ENCODE results near the gene ADAT3.
"Not testable (repeated sequence)": the region's sequence is repeated elsewhere in the genome, so short reads cannot be mapped to it uniquely, and the experiment has no call there.

ADAT3 gene

DNA sequence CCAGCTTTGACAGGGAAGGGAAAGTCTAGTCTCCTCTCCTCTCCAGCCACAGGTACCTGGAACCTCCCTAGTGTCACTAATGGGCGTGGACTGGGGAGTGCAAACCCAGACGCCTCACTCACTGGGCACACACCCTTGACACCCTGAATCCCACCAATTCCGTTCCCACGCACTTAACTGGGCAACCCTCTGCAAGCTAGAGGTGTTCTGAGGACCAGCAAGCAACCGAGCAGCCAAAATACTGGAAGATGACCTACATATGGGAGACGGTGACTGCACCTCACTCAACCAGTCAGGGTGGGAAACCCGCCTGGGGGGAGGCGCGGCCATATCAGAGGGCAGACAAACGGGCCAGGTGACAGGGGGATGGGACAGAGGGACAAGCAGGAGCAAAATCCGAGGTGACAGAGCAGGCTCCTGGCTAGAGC, 20.9 kb upstream of the ADAT3 start:
- no peak for DNase-seq

DNA sequence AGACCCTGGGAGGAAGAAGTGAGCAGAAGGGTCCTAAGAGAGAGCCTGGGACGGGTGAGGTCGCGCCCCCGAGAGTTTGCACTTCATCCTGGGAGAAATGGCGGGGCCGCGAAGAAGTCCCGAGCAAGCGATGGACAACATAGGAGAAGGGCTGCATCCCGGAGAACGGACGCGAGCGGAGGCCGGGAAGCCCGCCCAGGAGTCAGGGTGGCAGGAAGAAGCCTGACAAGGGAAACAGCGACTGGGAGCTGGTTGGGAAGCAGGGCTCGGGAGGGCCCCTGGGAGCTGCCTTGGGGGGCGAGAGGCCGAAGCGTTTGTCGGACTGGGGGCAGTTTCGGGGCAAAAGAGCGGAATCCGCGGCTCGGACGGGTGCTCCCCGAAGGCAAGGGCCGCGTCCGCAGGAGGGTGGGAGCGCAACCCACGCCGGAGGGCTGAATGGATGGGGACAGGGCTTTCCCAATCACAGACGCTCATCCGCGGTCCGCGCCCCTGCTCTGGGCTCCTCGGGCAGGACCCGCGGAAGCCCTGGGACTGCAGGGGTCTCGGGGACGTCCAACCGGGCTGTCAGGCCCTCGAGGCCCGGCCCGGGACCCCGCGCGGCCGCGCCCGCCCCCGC, 20.4 kb upstream of the ADAT3 start:
- DNase-seq, result no peak

DNA sequence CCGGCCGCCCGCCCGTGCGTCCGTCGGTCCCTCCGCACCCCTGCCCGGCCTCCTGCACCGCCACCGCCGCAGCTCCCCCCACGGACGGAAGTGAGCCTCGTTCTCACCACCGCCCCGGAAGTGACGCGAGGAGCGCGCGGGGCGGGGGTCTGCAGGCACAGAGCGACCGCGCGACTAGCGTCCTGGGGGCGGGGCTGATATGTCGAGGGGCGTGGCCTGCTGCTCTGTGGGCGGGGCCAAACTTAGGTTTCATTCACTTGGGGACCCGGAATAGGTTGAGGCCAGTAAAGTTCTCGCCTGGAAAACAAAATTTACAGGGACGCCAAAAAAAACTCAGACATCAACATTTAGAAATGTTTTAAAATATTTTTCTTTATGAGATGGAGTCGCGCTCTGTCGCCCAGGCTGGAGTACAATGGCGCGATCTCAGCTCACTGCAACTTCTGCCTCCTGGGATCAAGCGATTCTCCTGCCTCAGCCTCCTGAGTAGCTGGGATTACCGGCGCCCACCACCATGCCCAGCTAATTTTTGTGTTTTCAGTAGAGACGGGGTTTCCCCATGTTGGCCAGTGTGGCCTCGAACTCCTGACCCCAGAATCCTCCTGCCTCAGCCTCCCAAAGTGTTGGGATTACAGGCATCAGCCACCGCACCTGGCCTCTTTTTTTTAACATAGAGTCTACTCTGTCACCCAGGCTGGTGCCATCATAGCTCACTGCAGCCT, 19.6 kb upstream of the ADAT3 start, which contains the start of gene ABHD17A:
TSS of gene ABHD17A (minus strand) at position 99 of the 722 bp plus-strand sequence. CDS start 3,930 bp downstream, outside the sequence.
- DNase-seq, result peak; percentile 83 to 91

DNA sequence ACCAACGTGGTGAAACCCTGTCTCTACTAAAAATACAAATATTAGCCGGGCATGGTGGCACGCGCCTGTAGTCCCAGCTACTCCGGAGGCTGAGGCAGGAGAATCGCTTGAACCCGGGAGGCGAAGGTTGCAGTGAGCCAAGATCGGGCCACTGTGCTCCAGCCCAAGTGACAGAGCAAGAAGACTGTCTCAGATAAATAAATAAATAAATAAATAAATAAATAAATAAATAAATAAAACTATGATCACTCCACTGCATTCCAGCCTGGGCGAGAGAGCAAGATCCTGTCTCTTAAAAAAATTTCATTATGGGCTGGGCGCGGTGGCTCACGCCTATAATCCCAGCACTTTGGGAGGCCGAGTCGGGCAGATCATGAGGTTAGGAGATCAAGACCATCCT, 18.8 kb upstream of the ADAT3 start:
- DNase-seq, result not testable (repeated sequence)

DNA sequence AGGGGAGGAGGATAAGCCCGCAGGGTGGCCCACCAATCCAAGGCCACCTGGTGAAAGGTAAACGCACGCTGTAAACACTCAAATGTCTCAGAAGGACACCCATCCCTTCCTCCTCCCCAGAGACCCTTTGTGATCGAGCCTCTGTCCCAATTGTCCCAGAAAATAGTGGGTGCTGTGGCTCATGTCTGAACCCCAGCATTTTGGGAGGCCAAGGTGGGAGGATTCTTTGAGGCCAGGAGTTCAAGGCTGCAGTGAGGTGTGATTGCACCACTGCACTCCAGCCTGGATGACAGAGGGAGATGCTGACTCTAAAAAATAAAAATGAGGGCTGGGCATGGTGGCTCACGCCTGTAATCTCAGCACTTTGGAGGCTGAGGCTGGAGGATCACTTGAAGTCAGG, 16.8 kb upstream of the ADAT3 start:
- DNase-seq, result no peak

DNA sequence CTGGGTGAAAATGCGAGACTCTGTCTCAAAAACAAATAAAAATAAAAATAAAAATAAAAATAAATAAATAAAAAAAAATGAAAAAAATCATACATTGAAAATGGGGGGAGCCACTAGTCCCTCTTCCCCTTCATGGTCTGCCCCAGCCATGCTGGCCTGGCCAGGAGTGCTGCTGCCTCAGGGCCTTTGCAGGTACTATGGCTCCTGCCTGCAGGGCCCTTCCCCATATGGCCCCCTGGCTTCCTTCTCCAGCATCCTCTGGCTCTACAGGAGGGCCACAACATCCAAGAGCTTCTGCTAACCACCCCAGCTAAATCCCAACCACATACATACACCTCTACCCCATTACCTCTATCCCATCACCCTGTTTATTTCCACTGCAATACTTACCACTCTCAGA, 15.3 kb upstream of the ADAT3 start:
- DNase-seq, result no peak

DNA sequence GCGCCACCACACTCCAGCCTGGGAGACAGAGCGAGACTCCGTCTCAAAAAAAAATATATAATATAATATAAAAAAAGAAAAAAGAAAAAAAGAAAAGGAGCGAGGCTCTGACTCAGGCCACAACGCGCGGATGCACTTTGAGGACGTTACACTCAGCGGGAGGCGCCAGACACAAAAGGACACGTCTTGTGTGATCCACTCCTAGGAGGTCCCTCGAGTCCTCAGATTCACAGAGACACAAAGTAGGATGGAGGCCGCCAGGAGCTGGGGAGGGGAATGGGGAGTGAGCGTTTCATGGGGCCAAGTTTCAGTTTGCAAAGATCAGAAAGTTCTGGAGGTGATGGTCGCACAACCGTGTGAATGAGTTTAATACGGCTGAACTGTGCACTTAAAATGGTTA, 11.4 kb upstream of the ADAT3 start:
- DNase-seq, result no peak

DNA sequence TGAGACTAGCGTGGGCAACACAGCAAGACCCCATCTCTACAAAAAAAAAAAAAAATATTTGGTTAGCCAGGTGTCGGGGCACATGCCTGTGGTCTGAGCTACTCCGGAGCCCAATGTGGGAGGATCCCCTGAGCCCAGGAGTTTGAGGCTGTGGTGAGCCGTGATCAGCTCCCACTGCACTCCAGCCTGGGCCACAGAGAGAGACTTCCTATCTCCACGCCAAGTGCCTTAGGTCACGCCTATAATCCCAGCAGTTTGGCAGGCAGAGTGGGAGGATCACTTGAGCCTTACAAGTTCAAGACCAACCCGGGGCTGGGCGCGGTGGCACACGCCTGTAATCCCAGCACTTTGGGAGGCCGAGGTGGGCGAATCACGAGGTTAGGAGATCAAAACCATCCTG, 8.7 kb upstream of the ADAT3 start:
- DNase-seq, result no peak

DNA sequence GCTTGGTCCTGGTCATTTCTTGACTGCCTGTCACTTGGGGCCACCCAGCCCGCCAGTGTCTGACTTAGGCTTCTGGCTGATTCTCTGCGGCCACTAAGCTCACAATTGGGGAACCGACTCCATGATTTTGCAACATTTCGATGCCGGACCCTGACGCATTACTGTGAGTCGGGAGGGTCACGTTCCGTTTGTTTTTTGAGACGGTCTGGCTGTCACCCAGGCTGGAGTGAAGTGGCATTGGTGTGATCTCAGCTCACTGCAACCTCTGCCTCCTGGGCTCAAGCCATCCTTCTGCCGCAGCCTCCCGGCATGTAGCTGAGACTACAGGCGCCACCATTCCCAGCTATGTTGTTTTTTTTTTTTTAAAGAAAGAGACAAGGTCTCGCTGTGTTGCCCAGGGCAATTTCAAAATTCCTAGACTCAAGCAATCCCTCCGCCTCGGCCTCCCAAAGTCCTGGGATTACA, 3.2 kb upstream of the ADAT3 start:
- DNase-seq, result peak in 1 of 2 donors; percentile 26

DNA sequence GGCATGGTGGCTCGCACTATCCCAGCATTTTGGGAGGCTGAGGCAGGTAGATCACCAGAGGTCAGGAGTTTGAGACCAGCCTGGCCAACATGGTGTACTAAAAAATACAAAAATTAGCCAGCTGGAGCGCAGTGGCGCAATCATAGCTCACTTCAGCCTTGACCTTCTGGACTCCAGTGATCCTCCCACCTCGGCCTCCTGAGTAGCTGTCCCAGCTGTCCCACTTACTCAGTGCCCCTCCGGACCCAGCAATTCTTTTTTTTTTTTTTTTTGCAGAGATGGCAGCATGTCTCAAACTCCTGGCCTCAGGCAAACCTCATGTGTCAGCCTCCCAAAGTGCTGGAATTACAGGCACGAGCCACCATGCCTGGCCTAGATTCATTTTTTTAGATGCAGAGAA, 2.3 kb upstream of the ADAT3 start:
- DNase-seq, result no peak

DNA sequence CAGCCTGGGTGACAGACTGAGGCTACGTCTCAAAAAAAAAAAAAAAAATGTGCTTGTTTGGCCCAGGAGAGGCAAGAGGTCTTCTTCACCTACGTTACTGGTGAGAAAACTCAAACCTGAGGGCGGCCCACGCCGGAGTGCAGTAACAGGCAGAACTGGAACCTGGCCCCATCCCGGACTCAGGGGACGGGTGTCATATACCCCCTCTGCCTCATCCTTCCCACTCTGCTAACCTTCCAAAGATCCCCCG, 414 bp upstream of the ADAT3 start:
- DNase-seq, result no peak

DNA sequence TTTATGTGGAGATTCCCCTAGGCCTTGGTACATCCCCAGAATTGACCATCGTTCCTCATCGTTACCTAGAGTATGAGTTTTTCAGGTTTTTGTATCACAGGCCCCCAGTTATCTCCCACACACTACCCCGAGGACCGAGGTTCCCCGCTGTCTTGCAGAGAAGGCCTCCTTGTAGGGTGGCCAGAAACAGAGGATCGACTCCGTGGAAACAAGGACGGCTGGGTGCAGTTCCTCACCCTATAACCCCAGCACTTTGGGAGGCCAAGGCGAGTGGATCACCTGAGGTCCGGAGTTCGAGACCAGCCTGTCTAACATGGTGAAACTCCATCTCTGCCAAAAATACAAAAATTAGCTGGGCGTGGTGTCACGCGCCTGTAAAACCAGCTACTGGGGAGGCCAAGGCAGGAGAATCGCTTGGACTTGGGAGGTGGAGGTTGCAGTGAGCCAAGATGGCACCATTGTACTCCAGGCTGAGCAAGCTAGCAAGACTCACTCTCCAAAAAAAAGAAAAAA, 720 bp downstream of the ADAT3 start:
- no peak for DNase-seq

DNA sequence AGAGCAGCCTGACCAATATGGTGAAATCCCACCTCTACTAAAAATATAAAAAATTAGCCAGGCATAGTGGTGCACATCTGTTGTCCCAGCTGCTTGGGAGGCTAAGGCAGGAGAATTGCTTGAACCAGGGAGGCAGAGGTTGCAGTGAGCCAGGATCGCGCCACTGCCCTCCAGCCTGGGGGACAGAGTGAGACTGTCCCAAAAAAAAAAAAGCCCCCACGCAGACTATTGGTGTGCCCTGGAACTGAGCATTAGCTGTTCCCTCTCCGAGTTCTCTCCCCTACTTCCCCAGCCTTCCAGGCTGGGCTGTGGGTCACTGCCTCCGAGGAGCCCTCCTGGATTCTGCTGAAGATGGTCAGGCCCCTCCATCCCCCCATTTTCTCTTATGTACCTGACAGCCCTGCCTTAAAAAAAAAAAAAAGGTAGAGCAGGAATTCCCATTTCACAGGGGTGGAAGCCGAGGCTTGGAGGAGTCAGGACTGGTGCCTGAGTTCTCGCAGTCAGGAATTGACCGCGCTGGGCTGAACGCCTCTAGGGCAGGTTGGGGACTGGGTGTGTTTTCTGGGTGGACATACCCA, 1.9 kb downstream of the ADAT3 start:
- DNase-seq, result no peak

DNA sequence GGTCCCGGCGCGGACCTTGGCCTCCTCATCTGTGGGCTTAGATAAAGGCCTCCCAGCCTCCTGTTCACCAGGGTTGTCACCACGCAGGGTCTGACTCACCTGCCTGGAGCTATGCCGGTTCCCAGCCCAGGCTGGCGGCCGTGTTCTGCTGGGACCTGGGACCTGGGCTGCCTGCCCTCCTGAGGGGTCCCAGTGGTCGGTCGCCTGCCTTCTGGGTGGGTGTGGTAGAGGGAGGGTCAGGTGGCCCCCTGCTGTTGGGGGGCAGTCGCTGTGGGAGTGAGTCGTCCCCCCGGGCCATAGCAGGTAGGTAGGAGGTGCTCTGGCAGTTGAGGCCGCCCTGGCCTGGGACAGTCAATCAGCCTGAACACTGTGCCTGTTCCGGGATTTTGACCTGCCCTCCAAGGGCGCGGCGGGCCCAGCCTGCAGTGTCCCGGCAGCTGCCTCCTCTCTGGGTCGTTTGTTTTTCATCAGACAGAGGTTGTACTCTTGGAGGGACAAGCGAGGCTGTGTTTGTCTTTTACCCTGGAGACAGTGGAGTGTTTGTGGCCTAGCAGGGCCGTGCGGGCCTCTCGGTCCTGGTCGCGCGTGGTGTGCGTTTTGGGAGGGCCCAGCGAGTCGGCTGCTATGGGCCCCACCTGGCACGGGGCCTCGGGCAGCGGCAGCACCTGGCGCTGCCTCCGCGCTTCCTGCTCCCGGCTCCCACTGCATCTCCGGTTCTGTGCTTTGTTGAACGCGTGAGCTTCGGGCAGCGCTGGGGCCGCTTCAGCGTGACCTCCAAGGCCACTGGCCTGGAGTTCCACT, 2.6 kb downstream of the ADAT3 start:
- DNase-seq, result peak in 1 of 2 donors; percentile 46

DNA sequence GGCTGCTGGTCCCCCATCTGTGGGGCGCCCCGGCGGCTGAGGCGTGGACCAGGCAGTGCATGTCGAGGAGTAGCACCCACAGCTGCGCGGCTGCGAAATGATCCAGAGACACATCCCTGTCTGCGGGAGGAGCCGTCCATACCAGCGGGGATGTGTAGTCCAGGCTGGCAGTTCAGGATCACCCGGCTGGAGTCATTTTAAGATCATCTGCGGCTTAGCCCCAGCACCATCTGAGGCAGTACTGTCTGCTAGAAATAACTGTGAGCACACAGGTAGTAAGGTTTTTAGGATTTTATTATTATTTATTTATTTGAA, 3.1 kb downstream of the ADAT3 start:
- no peak for DNase-seq

DNA sequence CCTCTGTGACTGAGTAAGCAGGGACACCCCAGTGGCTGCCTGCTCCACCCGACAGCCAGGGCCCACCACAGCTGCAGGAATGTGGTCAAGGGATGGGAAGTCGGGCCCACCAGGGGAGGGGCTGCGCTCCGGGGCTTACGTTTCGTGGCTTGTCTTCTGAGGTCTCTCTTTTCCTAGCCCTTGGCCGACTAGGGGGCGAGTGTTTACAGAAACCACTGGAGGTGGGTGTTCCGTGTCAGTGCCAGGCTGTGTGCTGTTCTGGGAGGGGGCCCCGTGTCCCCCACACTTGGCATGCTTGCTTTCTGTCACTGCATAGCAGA, 4.5 kb downstream of the ADAT3 start:
- DNase-seq, result no peak

DNA sequence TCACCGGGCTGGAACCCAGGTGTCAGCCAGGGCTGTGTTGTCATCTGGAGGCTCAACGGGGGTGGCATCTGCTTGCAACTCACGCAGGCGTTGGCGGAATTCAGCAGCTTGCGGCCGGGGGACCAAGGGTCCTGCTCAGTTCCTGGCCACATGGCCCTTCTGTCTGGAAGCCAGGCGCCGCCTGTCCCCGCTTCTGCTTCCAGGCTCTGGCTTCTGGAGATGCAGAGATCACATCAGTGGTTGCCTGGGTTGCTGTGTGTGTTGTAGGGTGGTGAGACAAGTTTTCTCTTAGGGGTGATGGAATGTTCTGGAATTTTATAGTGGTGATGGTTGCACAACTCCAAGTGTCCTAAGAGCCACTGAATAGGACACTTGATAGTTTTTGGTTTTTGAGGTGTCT, 5.0 kb downstream of the ADAT3 start:
- peak in 1 of 2 donors; percentile 16 for DNase-seq

DNA sequence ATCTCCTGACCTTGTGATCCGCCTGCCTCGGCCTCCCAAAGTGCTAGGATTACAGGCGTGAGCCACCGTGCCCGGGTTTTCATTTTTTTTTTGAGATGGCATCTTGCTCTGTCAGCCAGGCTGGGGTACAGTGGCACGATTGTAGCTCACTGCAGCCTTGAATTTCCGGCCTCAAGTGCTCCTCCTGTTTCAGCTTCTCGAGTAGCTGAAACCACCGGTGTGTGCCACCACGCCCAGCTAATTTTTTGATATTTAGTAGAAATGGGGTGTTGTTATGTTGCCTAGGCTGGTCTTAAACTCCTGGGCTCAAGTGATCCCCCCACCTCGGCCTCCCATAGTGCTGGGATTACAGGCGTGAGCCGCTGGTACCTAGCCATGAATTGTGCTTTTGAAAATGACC, 5.9 kb downstream of the ADAT3 start:
- DNase-seq, result no peak

DNA sequence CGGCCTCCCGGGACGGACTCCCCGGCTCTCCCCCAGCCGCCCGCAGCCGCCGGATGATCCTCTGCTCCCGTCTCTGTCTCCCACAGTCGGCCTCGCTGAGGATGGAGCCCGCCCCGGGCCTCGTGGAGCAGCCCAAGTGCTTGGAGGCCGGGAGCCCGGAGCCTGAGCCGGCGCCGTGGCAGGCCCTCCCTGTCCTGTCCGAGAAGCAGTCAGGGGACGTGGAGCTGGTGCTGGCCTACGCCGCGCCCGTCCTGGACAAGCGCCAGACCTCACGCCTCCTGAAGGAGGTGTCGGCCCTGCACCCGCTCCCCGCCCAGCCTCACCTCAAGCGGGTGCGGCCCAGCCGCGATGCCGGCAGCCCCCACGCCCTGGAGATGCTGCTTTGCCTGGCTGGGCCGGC, 6.8 kb downstream of the ADAT3 start:
- DNase-seq, result no peak

DNA sequence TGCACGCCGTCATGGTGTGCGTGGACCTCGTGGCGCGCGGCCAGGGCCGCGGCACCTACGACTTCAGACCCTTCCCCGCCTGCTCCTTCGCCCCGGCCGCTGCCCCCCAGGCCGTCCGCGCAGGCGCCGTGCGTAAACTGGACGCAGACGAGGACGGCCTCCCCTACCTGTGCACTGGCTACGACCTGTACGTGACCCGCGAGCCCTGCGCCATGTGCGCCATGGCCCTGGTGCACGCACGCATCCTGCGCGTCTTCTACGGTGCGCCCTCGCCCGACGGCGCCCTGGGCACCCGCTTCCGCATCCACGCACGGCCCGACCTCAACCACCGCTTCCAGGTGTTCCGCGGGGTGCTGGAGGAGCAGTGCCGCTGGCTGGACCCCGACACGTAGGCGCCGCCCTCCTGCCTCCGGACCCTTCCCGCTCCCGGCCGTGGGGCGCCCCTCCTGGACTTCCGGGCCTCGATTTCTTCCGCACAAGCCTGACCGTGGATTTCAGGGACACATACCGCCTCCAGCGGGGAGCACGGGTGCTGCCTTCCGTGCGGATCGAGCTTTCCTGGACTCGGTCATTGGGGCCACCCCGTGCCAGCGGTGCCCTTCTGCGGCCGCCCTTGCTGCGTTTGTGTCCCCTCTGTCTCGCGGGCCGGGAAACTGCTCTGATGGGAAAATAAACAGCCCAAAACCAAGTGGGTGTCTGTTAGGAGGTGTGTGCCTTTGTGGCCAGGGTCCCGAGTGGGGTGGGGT, 7.7 kb downstream of the ADAT3 start:
- DNase-seq, result no peak

DNA sequence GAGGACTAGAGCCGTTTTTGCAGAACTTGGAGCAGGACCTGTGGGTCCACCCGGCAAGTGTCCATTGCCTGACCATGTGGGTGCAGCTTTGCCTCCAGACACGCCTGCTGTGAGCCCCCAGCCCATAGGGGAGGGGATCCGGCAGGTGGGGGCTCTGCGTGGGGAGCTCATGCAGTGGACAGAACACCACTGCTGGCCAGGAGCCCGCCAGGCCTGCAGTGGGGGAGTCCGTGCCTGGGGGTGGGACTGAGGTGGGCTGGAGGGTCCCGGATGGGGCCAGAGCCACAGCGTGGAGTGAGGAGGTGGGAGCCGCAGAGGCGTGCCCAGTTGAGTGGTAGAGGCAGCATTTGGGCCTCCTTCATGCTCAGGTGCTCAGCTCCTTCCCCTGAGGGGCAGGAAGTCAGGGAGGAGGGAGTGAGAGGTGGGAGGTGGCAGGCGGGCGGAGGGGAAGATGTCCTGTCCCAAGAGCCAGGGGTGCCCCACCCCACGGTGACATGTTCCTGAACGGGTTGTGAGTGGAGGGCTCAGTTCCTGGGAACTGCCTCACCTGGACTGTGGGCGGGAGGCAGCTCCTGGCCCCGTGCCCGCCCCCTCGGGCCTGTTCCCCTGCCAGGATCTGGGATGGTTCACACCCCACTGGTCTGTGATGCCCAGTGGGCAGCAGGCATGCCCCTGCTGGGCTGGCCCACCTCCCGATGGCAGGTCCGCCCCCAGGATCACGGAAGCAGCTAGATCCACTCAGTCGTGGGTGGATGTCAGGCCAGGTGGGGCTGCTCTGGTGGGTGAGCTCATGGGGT, 8.8 kb downstream of the ADAT3 start:
- DNase-seq, result no peak

DNA sequence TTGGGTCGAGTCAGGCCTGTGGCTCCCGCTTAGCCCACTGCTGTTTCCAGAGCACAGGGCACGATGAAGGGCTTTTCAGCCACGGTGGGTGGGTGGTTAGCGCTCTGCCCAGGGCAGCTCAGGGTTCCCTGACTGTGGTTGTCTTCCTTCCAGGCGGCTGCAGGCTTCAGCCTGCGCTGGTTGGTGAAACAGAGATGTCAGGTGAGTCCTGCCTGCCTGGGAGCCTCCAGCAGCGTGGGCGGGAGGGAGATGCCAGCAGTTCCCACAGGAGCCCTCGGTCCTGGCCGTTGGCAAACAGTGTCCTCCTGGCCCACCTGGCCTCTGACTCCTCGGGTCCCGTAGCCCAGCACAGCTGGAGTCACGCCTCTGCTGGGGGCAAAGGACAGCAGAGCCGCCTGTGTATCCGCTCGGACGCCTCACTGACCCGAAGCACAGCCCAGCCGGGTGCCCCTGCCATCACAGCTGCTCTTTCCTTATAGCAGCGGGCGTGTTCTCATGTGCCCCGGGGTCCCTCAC, 9.7 kb downstream of the ADAT3 start:
- DNase-seq, result no peak
